WTC11 (cell line): Measurements from ENCODE around the gene EP400. TPM values are rescaled to one million over a fixed set of nuclear protein-coding genes. Genes with fewer than 3 reads are reported as not detected.

Experiments used
- ATAC-seq: fragments of 200-7000 bp; cut with Tn5 transposase; 2 replicates; pipeline ENCODE4 v1.10.0; 2021; ENCODE audit warnings: mild to moderate bottlenecking, moderate library complexity
- CTCF ChIA-PET: fragments of 300-600 bp; sonication (Branson Sonifier 250); formaldehyde crosslinking; loops from one replicate; lab custom pipeline; 2021; ENCODE audit warnings: antibody characterized with exemption; lab: Charles Lee
- POLR2A ChIA-PET: fragments of 350-600 bp; sonication (Branson Sonifier 250); formaldehyde crosslinking; loops from one replicate; lab custom pipeline; 2021; ENCODE audit warnings: antibody characterized with exemption; lab: Charles Lee
- DNase-seq: peaks from one replicate; pipeline ENCODE4 v3.0.0; 2021; ENCODE audit warnings: low spot score
- H3K27ac Mint-ChIP-seq: 2 replicates; pipeline ENCODE4 v1.8.0; 2021; ENCODE audit warnings: mixed read lengths
- H3K27me3 Mint-ChIP-seq: 2 replicates; pipeline ENCODE4 v1.8.0; 2021; ENCODE audit warnings: low read depth, mild to moderate bottlenecking, moderate library complexity, mixed read lengths
- H3K36me3 Mint-ChIP-seq: 2 replicates; pipeline ENCODE4 v1.8.0; 2021; ENCODE audit warnings: mixed read lengths
- H3K4me1 Mint-ChIP-seq: 2 replicates; pipeline ENCODE4 v1.8.0; 2022; ENCODE audit warnings: mixed read lengths
- H3K4me3 Mint-ChIP-seq: 2 replicates; pipeline ENCODE4 v1.8.0; 2021; ENCODE audit warnings: mild to moderate bottlenecking, moderate library complexity, mixed read lengths
- H3K9me3 Mint-ChIP-seq: 2 replicates; pipeline ENCODE4 v1.8.0; 2021; ENCODE audit warnings: mixed read lengths
- AFF4 ChIP-seq: sonication (generic); formaldehyde crosslinking; IDR thresholded peaks from 2 replicates; pipeline ENCODE4 v1.8.1; 2023; ENCODE audit warnings: mild to moderate bottlenecking, missing genetic modification reagents, borderline replicate concordance
- CREB1 ChIP-seq: sonication (generic); formaldehyde crosslinking; IDR thresholded peaks from 2 replicates; pipeline ENCODE4 v1.8.0; 2023; ENCODE audit warnings: mild to moderate bottlenecking, missing genetic modification reagents
- E2F4 ChIP-seq: sonication (generic); formaldehyde crosslinking; IDR thresholded peaks from 2 replicates; pipeline ENCODE4 v1.8.1; 2022; ENCODE audit warnings: low read depth, mild to moderate bottlenecking, moderate library complexity, missing genetic modification reagents, borderline replicate concordance
- ELF4 ChIP-seq: sonication (generic); formaldehyde crosslinking; IDR thresholded peaks from 2 replicates; pipeline ENCODE4 v1.8.1; 2022; ENCODE audit warnings: low read depth, mild to moderate bottlenecking, moderate library complexity, missing genetic modification reagents
- ETV6 ChIP-seq: sonication (generic); formaldehyde crosslinking; IDR thresholded peaks from 2 replicates; pipeline ENCODE4 v1.8.1; 2022; ENCODE audit warnings: mild to moderate bottlenecking, missing genetic modification reagents
- FOXK1 ChIP-seq: sonication (generic); formaldehyde crosslinking; IDR thresholded peaks from 2 replicates; pipeline ENCODE4 v1.8.0; 2022; ENCODE audit warnings: mild to moderate bottlenecking, moderate library complexity, missing genetic modification reagents
- GABPB1 ChIP-seq: sonication (generic); formaldehyde crosslinking; IDR thresholded peaks from 2 replicates; pipeline ENCODE4 v1.8.1; 2023; ENCODE audit warnings: mild to moderate bottlenecking, missing genetic modification reagents
- IRF2 ChIP-seq: sonication (generic); formaldehyde crosslinking; IDR thresholded peaks from 2 replicates; pipeline ENCODE4 v1.8.0; 2022; ENCODE audit warnings: low read depth, missing genetic modification reagents, borderline replicate concordance
- JAZF1 ChIP-seq: fragments of 250-450 bp; sonication (Bioruptor Pico); IDR thresholded peaks from 2 replicates; pipeline ENCODE4 v1.9.0; 2021; ENCODE audit warnings: moderate library complexity, mild to moderate bottlenecking, inconsistent platforms
- MXD4 ChIP-seq: fragments of 250-450 bp; sonication (Bioruptor Pico); IDR thresholded peaks from 2 replicates; pipeline ENCODE4 v1.8.0; 2021; ENCODE audit warnings: mild to moderate bottlenecking, moderate library complexity, borderline replicate concordance
- NFYB ChIP-seq: sonication (generic); formaldehyde crosslinking; conservative IDR thresholded peaks from 2 replicates; pipeline ENCODE4 v1.8.0; 2022; ENCODE audit warnings: low read depth, missing genetic modification reagents
- NR2C2 ChIP-seq: sonication (generic); formaldehyde crosslinking; IDR thresholded peaks from 2 replicates; pipeline ENCODE4 v1.8.0; 2022; ENCODE audit warnings: mild to moderate bottlenecking, missing genetic modification reagents
- RELA ChIP-seq: sonication (generic); formaldehyde crosslinking; IDR thresholded peaks from 2 replicates; pipeline ENCODE4 v1.8.1; 2022; ENCODE audit warnings: missing genetic modification reagents, mild to moderate bottlenecking, borderline replicate concordance
- SMAD4 ChIP-seq: sonication (generic); formaldehyde crosslinking; IDR thresholded peaks from 2 replicates; pipeline ENCODE4 v1.8.0; 2022; ENCODE audit warnings: mild to moderate bottlenecking, missing genetic modification reagents
- SP1 ChIP-seq: sonication (generic); formaldehyde crosslinking; conservative IDR thresholded peaks from 2 replicates; pipeline ENCODE4 v1.8.1; 2022; ENCODE audit warnings: missing genetic modification reagents
- TCF7 ChIP-seq: sonication (generic); formaldehyde crosslinking; IDR thresholded peaks from 2 replicates; pipeline ENCODE4 v1.8.0; 2022; ENCODE audit warnings: mild to moderate bottlenecking, low read depth, missing genetic modification reagents, moderate library complexity
- TP53 ChIP-seq: sonication (generic); formaldehyde crosslinking; IDR thresholded peaks from 2 replicates; pipeline ENCODE4 v1.8.1; 2023; ENCODE audit warnings: mild to moderate bottlenecking, missing genetic modification reagents
- ZNF219 ChIP-seq: sonication (generic); formaldehyde crosslinking; IDR thresholded peaks from 2 replicates; pipeline ENCODE4 v1.8.0; 2023; ENCODE audit warnings: missing genetic modification reagents, mild to moderate bottlenecking, borderline replicate concordance
- ZNF281 ChIP-seq: sonication (generic); formaldehyde crosslinking; IDR thresholded peaks from 2 replicates; pipeline ENCODE4 v1.8.0; 2023; ENCODE audit warnings: mild to moderate bottlenecking, missing genetic modification reagents
- ZNF423 ChIP-seq: fragments of 250-450 bp; sonication (Bioruptor Pico); IDR thresholded peaks from 2 replicates; pipeline ENCODE4 v2.1.2; 2022; ENCODE audit warnings: mild to moderate bottlenecking, moderate library complexity
- total RNA-seq: library from RNA; stranded (reverse); gene quantifications from 3 replicates; pipeline ENCODE4 v1.2.3, GENCODE V29; 2021
- TF ChIP-seq, protein P1 (sequence below): sonication (generic); formaldehyde crosslinking; IDR thresholded peaks from 2 replicates; pipeline ENCODE4 v1.8.0; 2022; ENCODE audit warnings: mild to moderate bottlenecking, missing genetic modification reagents
- TF ChIP-seq, protein P2 (sequence below): fragments of 250-450 bp; sonication (Bioruptor Pico); IDR thresholded peaks from 2 replicates; pipeline ENCODE4 v1.9.0; 2021; ENCODE audit warnings: mild to moderate bottlenecking, borderline replicate concordance
- TF ChIP-seq, protein P3 (sequence below): fragments of 250-450 bp; sonication (Bioruptor Pico); IDR thresholded peaks from 2 replicates; pipeline ENCODE4 v1.9.0; 2021; ENCODE audit warnings: moderate library complexity, mild to moderate bottlenecking, inconsistent platforms, borderline replicate concordance

The EP400 gene
- total RNA-seq, 1 experiment from 2014 or later: 75.8 TPM

DNA sequence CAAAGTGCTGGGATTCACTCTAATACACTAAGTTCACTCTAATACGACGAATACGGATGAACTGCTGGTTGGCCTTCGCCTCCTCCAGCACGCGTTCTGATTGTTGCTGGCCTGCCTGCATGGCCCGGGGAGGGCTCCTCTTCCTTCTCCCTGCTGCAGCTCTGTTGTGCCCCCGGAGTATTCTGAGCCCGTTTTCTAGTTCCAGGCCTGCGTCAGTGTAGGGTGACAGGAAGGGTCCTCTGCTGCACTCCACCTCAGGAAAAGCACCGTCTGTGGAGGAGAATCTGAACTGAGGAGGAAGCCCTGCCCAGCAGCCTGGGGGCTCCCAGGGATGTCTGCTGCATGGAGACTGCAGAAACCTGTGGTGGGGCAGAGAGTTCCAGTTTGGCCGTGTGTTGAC, 150.0 kb downstream of the EP400 start:
- Mint-ChIP-seq H3K9me3 (peaks cover 10% of the 10 kb centered on the region), H3K36me3 (peaks cover 20% of the 10 kb centered on the region), H3K4me3 (no peak overlapping the region), H3K27ac (peak overlapping the region; percentile 70), H3K27me3 (no peaks in the 10 kb centered on the region)
- no peak for ATAC-seq
- ChIA-PET CTCF (no interaction called here), POLR2A (no interaction called here)
- no peak for DNase-seq
- TF ChIP-seq ETV6 (CRISPR knock-in tag) (no peak), AFF4 (no peak), ZNF423 (CRISPR knock-in tag) (no peak), GABPB1 (CRISPR knock-in tag) (no peak), SP1 (CRISPR knock-in tag) (no peak), NFYB (CRISPR knock-in tag) (no peak), NR2C2 (no peak), FOXK1 (no peak), MXD4 (CRISPR knock-in tag) (no peak), TP53 (CRISPR knock-in tag) (no peak)
- TF ChIP-seq, all 79 proteins: peak for 0
- H3K4me1 Mint-ChIP-seq: peaks cover 14% of the 10 kb centered on the region

DNA sequence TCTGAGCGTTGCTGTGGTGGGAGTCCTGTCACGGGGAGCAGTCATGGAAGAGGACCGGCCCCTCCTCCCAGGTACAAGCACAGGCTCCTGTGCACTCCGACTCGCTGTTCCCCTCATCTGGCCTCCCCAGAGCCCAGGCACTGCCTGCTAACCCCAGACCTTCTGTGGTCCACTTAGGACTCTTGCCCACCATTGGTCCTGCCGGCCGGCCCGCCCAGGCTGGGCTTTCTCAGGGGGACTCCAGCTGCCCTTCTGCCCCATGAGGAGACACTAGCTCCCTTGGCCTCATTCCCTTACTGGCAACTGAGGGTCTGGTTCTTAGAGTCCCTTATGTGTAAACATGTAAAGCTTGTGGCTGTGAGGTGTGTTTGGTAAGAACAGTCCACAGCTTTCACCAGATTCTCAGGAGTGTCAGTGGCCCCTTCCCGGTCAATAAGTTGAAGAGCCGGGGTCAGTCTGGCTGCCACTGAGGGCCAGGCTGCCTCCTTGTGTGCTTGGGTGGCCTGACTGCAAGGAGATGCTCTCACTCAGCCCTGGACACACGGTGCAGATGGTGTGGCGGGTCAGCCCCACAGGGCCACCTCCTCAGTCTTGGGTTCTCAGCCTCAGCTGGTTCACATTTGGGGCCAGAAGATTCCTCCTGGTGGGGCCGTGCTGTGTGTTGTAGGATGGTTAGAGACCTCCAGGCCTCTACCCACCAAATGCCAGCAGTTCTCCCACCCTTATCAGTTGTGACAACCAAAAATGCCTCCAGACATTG, 150.7 kb downstream of the EP400 start:
- ATAC-seq: no peak
- DNase-seq: no peak
- ChIA-PET POLR2A (no interaction called here), CTCF (no interaction called here)
- Mint-ChIP-seq H3K36me3 (peaks cover 20% of the 10 kb centered on the region), H3K27ac (no peak overlapping the region), H3K4me3 (no peak overlapping the region), H3K4me1 (peaks cover 13% of the 10 kb centered on the region), H3K9me3 (peaks cover 8% of the 10 kb centered on the region), H3K27me3 (no peaks in the 10 kb centered on the region)
- TF ChIP-seq FOXK1 (no peak), ELF4 (CRISPR knock-in tag) (no peak), NFYB (CRISPR knock-in tag) (no peak), RELA (CRISPR knock-in tag) (no peak), CREB1 (CRISPR knock-in tag) (no peak), SMAD4 (CRISPR knock-in tag) (no peak), E2F4 (no peak), JAZF1 (CRISPR knock-in tag) (no peak), IRF2 (CRISPR knock-in tag) (no peak), ZNF281 (no peak), ZNF219 (CRISPR knock-in tag) (no peak), TCF7 (no peak)
- TF ChIP-seq, protein P1, sequence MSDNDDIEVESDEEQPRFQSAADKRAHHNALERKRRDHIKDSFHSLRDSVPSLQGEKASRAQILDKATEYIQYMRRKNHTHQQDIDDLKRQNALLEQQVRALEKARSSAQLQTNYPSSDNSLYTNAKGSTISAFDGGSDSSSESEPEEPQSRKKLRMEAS (CRISPR knock-in tag): no peak
- TF ChIP-seq, protein P2, sequence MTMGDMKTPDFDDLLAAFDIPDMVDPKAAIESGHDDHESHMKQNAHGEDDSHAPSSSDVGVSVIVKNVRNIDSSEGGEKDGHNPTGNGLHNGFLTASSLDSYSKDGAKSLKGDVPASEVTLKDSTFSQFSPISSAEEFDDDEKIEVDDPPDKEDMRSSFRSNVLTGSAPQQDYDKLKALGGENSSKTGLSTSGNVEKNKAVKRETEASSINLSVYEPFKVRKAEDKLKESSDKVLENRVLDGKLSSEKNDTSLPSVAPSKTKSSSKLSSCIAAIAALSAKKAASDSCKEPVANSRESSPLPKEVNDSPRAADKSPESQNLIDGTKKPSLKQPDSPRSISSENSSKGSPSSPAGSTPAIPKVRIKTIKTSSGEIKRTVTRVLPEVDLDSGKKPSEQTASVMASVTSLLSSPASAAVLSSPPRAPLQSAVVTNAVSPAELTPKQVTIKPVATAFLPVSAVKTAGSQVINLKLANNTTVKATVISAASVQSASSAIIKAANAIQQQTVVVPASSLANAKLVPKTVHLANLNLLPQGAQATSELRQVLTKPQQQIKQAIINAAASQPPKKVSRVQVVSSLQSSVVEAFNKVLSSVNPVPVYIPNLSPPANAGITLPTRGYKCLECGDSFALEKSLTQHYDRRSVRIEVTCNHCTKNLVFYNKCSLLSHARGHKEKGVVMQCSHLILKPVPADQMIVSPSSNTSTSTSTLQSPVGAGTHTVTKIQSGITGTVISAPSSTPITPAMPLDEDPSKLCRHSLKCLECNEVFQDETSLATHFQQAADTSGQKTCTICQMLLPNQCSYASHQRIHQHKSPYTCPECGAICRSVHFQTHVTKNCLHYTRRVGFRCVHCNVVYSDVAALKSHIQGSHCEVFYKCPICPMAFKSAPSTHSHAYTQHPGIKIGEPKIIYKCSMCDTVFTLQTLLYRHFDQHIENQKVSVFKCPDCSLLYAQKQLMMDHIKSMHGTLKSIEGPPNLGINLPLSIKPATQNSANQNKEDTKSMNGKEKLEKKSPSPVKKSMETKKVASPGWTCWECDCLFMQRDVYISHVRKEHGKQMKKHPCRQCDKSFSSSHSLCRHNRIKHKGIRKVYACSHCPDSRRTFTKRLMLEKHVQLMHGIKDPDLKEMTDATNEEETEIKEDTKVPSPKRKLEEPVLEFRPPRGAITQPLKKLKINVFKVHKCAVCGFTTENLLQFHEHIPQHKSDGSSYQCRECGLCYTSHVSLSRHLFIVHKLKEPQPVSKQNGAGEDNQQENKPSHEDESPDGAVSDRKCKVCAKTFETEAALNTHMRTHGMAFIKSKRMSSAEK (CRISPR knock-in tag): no peak
- TF ChIP-seq, protein P3, sequence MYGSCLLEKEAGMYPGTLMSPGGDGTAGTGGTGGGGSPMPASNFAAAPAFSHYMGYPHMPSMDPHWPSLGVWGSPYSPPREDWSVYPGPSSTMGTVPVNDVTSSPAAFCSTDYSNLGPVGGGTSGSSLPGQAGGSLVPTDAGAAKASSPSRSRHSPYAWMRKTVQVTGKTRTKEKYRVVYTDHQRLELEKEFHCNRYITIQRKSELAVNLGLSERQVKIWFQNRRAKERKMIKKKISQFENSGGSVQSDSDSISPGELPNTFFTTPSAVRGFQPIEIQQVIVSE (CRISPR knock-in tag): no peak
